GM19043 (cell line): ENCODE data around the gene PLCB1.
"Not testable (repeated sequence)": the region's sequence is repeated elsewhere in the genome, so short reads cannot be mapped to it uniquely, and the experiment has no call there.

ENCODE experiments used
- ATAC-seq: cut with Tn5 transposase; IDR thresholded peaks from one replicate; pipeline ENCODE4 v1.9.1; 2021; ENCODE audit warnings: low read depth; ENCODE audit not compliant: unreplicated experiment

Gene PLCB1

GRCh38 chr20:8844179-8844578 is 712.1 kb downstream of the PLCB1 start:
- ATAC-seq = no peak

GRCh38 chr20:8849990-8850389 is 717.9 kb downstream of the PLCB1 start:
- no peak for ATAC-seq

- ATAC-seq = no peak
Measured at GRCh38 chr20:8851446-8851845, 719.4 kb downstream of the PLCB1 start.

GRCh38 chr20:8851919-8852318 is 719.9 kb downstream of the PLCB1 start:
- not testable (repeated sequence) for ATAC-seq

- not testable (repeated sequence) for ATAC-seq
Measured at GRCh38 chr20:8853211-8853610, 721.1 kb downstream of the PLCB1 start.

GRCh38 chr20:8853805-8854338 is 721.8 kb downstream of the PLCB1 start:
- peak; percentile 80 for ATAC-seq

GRCh38 chr20:8854571-8854970 is 722.5 kb downstream of the PLCB1 start:
- no peak for ATAC-seq

- no peak for ATAC-seq
Measured at GRCh38 chr20:8855315-8855714, 723.2 kb downstream of the PLCB1 start.

GRCh38 chr20:8856668-8857067 is 724.6 kb downstream of the PLCB1 start:
- ATAC-seq = no peak

GRCh38 chr20:8858181-8858787 is 726.2 kb downstream of the PLCB1 start:
- ATAC-seq = no peak

GRCh38 chr20:8860011-8860495 is 728.0 kb downstream of the PLCB1 start:
- ATAC-seq = peak; percentile 72

- ATAC-seq = no peak
Measured at GRCh38 chr20:8862092-8862491, 730.0 kb downstream of the PLCB1 start.

- no peak for ATAC-seq
Measured at GRCh38 chr20:8865636-8866035, 733.6 kb downstream of the PLCB1 start.

- no peak for ATAC-seq
Measured at GRCh38 chr20:8867038-8867740, 735.1 kb downstream of the PLCB1 start.

- no peak for ATAC-seq
Measured at GRCh38 chr20:8870652-8871051, 738.6 kb downstream of the PLCB1 start.

GRCh38 chr20:8874437-8874836 is 742.4 kb downstream of the PLCB1 start:
- no peak for ATAC-seq

- ATAC-seq = no peak
Measured at GRCh38 chr20:8875586-8875985, 743.5 kb downstream of the PLCB1 start.

GRCh38 chr20:8876366-8876765 is 744.3 kb downstream of the PLCB1 start:
- ATAC-seq = no peak

GRCh38 chr20:8877294-8877693 is 745.2 kb downstream of the PLCB1 start:
- no peak for ATAC-seq

- no peak for ATAC-seq
Measured at GRCh38 chr20:8879669-8880068, 747.6 kb downstream of the PLCB1 start.

- no peak for ATAC-seq
Measured at GRCh38 chr20:8880085-8880853, 748.2 kb downstream of the PLCB1 start.
